A673 (cell line): Measurements from ENCODE around the gene SMIM5. TPM values are rescaled to one million over a fixed set of nuclear protein-coding genes. Genes with fewer than 3 reads are reported as not detected.

Experiments used
- BruUV-seq: library from RNA; stranded (reverse); fragments of 400-500 nt; replicated peaks from 2 replicates; lab custom pipeline; 2021; lab: Mats Ljungman, UMichigan
- CTCF ChIA-PET: fragments of 300-600 bp; sonication (Branson Sonifier 250); formaldehyde crosslinking; loops from one replicate; lab custom pipeline; 2022; ENCODE audit warnings: antibody characterized with exemption; lab: Charles Lee
- POLR2A ChIA-PET: fragments of 300-600 bp; sonication (Branson Sonifier 250); formaldehyde crosslinking; loops from one replicate; lab custom pipeline; 2022; ENCODE audit warnings: antibody characterized with exemption; ENCODE audit not compliant: low non-redundant PET; lab: Charles Lee
- DNase-seq: peaks from one replicate; pipeline ENCODE4 v3.0.0-alpha.2; 2015; ENCODE audit warnings: low spot score
- H3K27ac ChIP-seq: fragments of 200-600 bp; sonication (generic); 2 replicates; pipeline ENCODE4 v1.5.1; 2016; ENCODE audit warnings: mixed run types, low read depth, mild to moderate bottlenecking, mixed read lengths, antibody characterized with exemption, low read length; ENCODE audit not compliant: poor library complexity, severe bottlenecking
- H3K27me3 ChIP-seq: fragments of 200-600 bp; sonication (generic); replicated peaks from 2 replicates; pipeline ENCODE4 v1.6.1; 2017; ENCODE audit warnings: mixed run types, low read depth, mild to moderate bottlenecking, mixed read lengths, antibody characterized with exemption, low read length; ENCODE audit not compliant: insufficient read depth, poor library complexity
- H3K36me3 ChIP-seq: fragments of 200-600 bp; sonication (generic); 2 replicates; pipeline ENCODE4 v1.6.1; 2016; ENCODE audit warnings: mixed run types, mild to moderate bottlenecking, mixed read lengths, antibody characterized with exemption, low read length; ENCODE audit not compliant: insufficient read depth, poor library complexity, severe bottlenecking
- H3K4me1 ChIP-seq: fragments of 200-600 bp; sonication (generic); 2 replicates; pipeline ENCODE4 v1.6.1; 2017; ENCODE audit warnings: mixed run types, mild to moderate bottlenecking, mixed read lengths, antibody characterized with exemption, low read length; ENCODE audit not compliant: insufficient read depth, poor library complexity, severe bottlenecking
- H3K4me3 ChIP-seq: fragments of 200-600 bp; sonication (generic); 2 replicates; pipeline ENCODE4 v1.5.1; 2016; ENCODE audit warnings: low read depth, mixed run types, mild to moderate bottlenecking, mixed read lengths, low read length; ENCODE audit not compliant: poor library complexity, severe bottlenecking
- H3K9me3 ChIP-seq: fragments of 200-600 bp; sonication (generic); 2 replicates; pipeline ENCODE4 v1.6.1; 2016; ENCODE audit warnings: mixed run types, low read depth, mild to moderate bottlenecking, mixed read lengths, antibody characterized with exemption, low read length; ENCODE audit not compliant: poor library complexity, severe bottlenecking
- EZH2 ChIP-seq: fragments of 200-600 bp; sonication (generic); IDR thresholded peaks from 2 replicates; pipeline ENCODE4 v1.6.1; 2017; ENCODE audit warnings: borderline replicate concordance, low read depth, mild to moderate bottlenecking, mixed read lengths, antibody characterized with exemption, low read length; ENCODE audit not compliant: poor library complexity, severe bottlenecking
- intact Hi-C: fragments of 100-400 bp; cut with micrococcal nuclease; formaldehyde crosslinking; loops from one replicate; pipeline ENCODE4 v1.10.0; 2022; ENCODE audit not compliant: unreplicated experiment
- total RNA-seq: library from RNA; stranded (reverse); gene quantifications from 2 replicates; pipeline ENCODE4 v1.2.3, GENCODE V29; 2021
- TF ChIP-seq, protein P1 (sequence below): fragments of 300-800, 200-600 bp; sonication (generic); conservative IDR thresholded peaks from 2 replicates; pipeline ENCODE4 v1.5.1; 2017; ENCODE audit warnings: low read depth, mild to moderate bottlenecking, antibody characterized with exemption, low read length, moderate library complexity, mixed read lengths

Gene SMIM5
- total RNA-seq, 1 experiment from 2014 or later: not detected

DNA sequence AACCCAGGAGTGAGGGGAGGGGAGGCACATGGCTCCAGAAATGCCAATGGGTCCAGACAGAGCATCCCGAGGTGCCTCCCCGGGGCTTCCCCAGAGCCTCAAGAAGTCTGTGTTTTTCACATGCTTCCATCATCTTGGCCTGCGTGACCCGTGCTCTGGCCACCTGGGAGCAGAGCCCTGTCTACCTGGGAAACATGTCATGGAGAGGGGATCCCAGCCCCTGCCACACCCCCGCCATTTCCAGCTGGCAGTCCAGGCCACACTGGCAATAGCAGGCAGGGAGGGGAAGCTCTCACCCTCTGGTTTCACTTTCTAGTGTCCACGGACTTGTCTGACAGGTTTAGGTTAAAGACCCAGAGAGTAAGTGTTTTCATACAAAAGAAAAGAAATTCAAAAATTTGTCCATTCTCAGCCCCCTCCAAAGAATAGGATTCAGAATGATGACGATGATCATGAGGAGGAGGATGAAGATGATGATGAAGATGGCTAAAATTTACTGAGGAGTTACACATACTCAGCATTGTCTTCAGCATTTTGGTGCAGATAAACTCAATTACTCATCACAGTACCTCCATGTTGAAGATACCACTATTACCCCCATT is 9.0 kb downstream of the SMIM5 start:
- ChIA-PET CTCF (no interaction called here), POLR2A (no interaction called here)
- intact Hi-C loops: no loop called here
- H3K36me3 ChIP-seq: no peaks in the 10 kb centered on the region
- no peak for DNase-seq
- BruUV-seq: no TSS peak
- no peak for TF ChIP-seq EZH2
- TF ChIP-seq, protein P1, sequence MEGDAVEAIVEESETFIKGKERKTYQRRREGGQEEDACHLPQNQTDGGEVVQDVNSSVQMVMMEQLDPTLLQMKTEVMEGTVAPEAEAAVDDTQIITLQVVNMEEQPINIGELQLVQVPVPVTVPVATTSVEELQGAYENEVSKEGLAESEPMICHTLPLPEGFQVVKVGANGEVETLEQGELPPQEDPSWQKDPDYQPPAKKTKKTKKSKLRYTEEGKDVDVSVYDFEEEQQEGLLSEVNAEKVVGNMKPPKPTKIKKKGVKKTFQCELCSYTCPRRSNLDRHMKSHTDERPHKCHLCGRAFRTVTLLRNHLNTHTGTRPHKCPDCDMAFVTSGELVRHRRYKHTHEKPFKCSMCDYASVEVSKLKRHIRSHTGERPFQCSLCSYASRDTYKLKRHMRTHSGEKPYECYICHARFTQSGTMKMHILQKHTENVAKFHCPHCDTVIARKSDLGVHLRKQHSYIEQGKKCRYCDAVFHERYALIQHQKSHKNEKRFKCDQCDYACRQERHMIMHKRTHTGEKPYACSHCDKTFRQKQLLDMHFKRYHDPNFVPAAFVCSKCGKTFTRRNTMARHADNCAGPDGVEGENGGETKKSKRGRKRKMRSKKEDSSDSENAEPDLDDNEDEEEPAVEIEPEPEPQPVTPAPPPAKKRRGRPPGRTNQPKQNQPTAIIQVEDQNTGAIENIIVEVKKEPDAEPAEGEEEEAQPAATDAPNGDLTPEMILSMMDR: no peak
- H3K27ac ChIP-seq: no peak overlapping the region
- H3K9me3 ChIP-seq: no peaks in the 10 kb centered on the region
- H3K4me1 ChIP-seq: no peaks in the 10 kb centered on the region
- H3K4me3 ChIP-seq: no peak overlapping the region
- H3K27me3 ChIP-seq: no peaks in the 10 kb centered on the region

DNA sequence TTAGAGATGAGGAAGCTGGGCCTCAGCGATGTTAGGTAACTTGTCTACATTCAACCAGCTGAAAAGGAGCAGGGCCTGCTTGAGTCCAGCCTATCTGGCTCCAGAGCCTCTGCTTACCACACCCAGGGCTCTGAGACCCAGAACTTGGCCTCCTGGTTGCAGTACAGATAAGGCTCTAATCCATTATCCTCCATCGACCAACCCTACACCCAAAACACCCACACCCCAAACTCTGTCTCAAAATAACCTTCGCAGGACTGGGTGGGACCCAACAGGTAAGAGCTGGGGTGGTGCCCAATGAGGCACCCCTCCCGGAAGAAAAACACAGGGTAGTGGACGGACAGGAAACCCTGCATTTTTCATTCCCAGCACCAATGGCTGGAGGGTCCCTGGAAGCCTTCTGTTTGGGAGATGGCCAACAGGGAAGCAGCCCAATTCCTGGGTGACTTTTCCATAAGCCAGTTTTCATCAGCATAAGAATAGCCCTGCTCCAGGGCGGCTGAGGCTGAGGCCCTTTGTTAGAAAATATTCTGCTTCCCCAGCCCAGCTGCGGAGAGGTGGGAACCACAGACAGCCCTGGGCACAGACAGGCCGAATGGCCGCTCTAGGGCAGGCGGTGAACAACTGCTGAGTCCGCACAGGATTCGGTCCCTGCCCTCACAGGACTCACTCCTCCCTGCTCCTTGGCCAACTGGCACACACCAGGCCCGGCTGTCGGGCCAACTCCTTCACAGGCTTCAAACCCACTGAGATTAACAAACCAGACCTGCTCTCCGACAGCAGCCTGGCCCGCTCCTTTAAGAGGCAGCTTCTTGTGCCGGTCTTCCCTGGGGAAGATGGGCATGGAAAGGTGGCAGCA is 9.8 kb downstream of the SMIM5 start:
- BruUV-seq: no TSS peak
- intact Hi-C loops: no loop called here
- POLR2A ChIA-PET: no interaction called here
- TF ChIP-seq EZH2: no peak
- TF ChIP-seq, protein P1: no peak
- Histone ChIP-seq H3K9me3 (no peaks in the 10 kb centered on the region), H3K27ac (no peak overlapping the region), H3K36me3 (no peaks in the 10 kb centered on the region), H3K4me1 (no peaks in the 10 kb centered on the region), H3K27me3 (no peaks in the 10 kb centered on the region), H3K4me3 (no peak overlapping the region)
- no peak for DNase-seq
- CTCF ChIA-PET: interaction anchor here (0.6 kb wide), 1 partner anchor 105 kb away, joined by 3 read pairs; no protein-coding TSS in a partner anchor

DNA sequence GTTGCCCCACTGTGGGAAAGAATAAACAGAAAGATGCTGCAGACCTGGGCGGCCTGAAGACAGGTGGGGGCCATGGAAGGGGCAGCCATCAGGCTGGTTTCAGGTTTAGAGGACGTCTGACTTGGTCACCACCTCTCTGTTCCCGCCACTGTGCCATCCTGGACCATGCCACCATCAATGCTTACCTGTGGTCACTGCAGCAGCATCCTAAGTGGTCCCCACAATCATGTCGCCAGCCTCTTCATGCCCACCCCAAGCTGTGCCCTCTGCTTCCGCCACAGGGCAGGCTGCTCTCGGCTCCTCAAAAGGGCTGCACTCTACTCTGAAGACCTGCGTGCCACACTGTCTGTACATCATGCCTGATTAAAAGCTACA is 10.4 kb downstream of the SMIM5 start:
- no peaks in the 10 kb centered on the region for H3K27me3 ChIP-seq
- no peak for DNase-seq
- TF ChIP-seq, protein P1: no peak
- no peak for TF ChIP-seq EZH2
- no TSS peak for BruUV-seq
- H3K4me1 ChIP-seq: no peaks in the 10 kb centered on the region
- intact Hi-C loops: no loop called here
- H3K36me3 ChIP-seq: no peaks in the 10 kb centered on the region
- H3K4me3 ChIP-seq: no peak overlapping the region
- H3K27ac ChIP-seq: no peak overlapping the region
- no peaks in the 10 kb centered on the region for H3K9me3 ChIP-seq
- ChIA-PET CTCF (interaction anchor here (0.6 kb wide), 1 partner anchor 105 kb away, joined by 3 read pairs; no protein-coding TSS in a partner anchor), POLR2A (no interaction called here)
